Activated gamma-delta T cell (primary cell): Measurements from ENCODE around the gene USP54.
"Not testable (repeated sequence)": the region's sequence is repeated elsewhere in the genome, so short reads cannot be mapped to it uniquely, and the experiment has no call there.

Experiments
- DNase-seq: peaks from one replicate; lab custom pipeline; 2025; lab: John Stamatoyannopoulos, UW
- total RNA-seq, 2 donors: gene quantifications; one replicate each; lab custom pipeline; 2026; lab: John Stamatoyannopoulos, UW

USP54 gene, protein sequence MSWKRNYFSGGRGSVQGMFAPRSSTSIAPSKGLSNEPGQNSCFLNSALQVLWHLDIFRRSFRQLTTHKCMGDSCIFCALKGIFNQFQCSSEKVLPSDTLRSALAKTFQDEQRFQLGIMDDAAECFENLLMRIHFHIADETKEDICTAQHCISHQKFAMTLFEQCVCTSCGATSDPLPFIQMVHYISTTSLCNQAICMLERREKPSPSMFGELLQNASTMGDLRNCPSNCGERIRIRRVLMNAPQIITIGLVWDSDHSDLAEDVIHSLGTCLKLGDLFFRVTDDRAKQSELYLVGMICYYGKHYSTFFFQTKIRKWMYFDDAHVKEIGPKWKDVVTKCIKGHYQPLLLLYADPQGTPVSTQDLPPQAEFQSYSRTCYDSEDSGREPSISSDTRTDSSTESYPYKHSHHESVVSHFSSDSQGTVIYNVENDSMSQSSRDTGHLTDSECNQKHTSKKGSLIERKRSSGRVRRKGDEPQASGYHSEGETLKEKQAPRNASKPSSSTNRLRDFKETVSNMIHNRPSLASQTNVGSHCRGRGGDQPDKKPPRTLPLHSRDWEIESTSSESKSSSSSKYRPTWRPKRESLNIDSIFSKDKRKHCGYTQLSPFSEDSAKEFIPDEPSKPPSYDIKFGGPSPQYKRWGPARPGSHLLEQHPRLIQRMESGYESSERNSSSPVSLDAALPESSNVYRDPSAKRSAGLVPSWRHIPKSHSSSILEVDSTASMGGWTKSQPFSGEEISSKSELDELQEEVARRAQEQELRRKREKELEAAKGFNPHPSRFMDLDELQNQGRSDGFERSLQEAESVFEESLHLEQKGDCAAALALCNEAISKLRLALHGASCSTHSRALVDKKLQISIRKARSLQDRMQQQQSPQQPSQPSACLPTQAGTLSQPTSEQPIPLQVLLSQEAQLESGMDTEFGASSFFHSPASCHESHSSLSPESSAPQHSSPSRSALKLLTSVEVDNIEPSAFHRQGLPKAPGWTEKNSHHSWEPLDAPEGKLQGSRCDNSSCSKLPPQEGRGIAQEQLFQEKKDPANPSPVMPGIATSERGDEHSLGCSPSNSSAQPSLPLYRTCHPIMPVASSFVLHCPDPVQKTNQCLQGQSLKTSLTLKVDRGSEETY (N-terminal part only)
- 8.0 to 12.4 reads per million in 2 donors for total RNA-seq

DNA sequence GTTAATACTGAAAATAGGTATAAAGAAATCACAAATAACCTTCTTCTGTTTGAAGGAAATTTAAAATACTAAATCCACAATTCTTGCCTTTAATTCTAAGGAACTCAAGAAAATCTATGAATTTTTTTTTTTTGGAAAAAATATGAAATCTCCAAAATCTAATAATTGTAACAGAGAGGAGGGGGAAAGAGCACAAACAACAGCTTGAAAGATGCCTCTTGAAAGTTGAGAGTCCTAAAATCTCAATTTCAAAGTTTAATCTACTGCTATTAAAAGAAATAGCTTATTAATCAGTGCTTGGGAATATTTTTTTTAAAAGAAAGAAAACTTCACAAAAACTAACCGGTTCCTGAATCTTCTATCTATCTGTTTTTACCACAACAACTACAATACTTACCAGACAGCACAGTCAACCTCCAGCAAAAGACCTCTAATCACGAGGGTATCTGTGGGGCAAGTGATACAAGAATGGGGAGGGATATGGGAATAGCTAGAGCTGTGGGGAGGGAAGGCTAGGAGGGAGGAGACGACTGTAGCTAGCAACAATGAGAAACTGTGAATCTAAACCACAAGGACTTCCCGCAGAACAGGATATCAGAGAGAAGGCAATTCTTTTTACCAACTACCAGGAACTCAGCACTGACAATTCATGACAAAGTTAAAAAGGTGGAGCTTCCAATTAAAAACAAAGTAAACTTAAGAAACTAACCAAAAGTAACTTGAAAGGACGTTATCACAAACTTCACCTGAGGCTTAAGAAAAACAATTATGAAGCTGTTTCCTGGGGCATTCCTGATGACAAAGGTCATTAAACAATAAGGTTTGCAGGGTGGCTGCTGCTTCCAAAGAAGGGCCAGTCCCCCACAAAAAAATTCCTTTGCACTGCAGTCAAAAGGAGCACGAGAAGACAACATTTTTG lies at the start of gene USP54:
TSS of gene USP54 (minus strand) at position 462 of the 919 bp plus-strand sequence. CDS start 15,684 bp downstream, outside the sequence.
- DNase-seq = no peak

DNA sequence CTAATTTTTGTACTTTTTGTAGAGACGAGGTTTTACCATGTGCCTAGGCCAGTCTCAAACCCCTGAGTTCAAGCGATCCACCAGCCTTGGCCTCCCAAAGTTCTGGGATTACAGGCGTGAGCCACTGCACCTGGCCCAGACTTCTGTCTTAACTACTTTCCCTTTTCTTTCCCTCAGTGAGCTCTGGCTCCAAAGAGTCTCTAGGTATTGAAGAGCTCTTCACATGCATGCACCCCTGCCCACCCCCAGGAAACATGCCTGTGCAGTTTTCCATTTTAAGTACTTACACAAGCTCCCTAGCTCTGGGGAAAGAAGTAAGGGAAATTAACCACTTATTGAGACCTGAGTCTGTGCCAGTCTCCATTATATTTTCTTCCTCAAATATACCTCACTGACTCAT lies 48.1 kb upstream of the USP54 start:
- no peak for DNase-seq

DNA sequence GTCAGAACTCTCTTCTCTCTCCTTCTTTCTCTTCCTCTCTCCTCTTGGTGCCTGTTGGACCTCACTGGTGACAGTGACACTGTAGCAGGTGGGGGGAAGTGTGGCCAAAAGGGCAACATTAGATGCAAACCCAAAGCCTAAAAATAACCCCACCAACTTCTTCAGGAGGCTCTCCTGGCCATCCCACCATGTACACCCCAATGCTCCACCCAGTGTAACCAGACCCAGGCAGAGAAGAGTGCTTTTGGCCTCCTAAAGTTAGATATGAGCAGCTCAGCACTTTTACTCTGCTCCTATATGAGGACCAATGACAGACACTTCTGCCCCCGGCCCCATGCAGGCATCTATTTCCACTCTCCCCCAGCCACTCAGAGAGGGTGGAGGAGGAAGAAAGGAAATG lies 44.6 kb upstream of the USP54 start:
- no peak for DNase-seq

DNA sequence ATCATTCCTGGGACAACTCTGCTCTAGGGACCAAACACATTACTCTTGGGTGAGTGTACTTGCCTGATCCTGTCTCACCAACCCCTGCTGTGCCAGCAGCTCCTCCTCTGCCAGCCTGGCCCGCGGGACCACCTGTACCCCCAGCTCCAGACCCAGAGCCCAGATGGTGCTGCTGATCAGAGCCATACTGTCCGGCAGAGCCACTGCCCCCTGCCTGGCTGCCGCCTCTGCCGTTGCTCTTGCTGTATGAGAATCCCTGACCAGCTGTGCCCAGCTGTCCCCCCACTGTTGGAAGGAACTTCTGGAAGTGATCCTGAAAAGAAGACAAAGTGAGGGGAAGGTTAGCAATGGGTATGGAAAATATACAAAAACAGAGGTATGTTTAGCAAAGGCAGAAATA lies 43.3 kb upstream of the USP54 start:
- no peak for DNase-seq

DNA sequence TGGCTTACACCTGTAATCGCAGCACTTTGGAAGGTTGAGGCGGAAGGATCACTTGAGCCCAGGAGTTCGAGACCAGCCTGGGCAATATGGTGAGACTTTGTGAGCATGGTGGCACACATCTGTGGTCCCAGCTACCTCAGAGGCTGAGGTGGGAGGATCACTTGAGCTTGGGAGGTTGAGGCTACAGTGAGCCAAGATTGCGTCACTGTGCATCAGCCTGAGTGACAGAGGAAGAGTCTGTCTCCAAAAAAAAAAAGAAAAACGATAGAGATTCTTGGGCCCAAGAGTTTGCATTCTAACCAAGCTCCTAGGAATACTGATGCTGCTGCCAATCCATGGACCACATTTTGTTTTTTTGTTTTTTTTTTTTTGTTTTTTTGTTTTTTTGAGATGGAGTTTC lies 38.0 kb upstream of the USP54 start:
- no peak for DNase-seq

DNA sequence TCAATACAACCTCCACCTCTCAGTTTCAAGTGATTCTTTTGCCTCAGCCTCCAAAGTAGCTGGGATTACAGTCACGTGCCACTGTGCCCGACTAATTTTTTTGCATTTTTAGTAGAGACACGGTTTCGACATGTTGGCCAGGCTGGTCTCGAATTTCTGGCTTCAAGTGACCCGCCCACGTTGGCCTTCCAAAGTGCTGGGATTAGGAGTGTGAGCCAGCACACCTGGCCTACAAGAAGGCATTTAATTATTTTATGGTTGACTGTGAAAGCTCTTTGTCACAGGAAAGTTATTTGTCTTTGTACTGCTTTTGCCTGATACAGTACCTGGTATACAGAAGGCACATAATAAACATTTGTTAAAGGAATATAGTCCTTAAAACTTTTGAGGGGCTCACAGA lies 37.3 kb upstream of the USP54 start:
- DNase-seq = no peak

DNA sequence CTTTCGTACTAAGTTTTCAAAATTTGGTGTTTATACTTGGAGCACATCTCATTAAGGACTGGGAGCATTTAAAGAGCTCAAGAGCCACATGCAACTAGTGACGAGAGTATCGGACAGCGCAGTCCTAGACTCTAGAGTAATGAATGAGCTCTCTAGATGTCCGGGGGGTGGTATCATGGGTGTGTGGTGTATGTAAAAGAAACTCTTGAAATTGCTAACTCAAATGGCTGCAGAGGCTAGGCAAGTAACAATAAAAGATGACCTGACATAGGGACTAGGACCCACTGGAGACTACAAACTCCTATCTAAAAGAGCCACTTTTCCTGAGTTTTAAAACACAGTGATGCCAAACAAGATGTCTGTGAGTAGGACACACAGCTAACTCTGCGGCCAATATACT lies 36.2 kb upstream of the USP54 start:
- DNase-seq = no peak

DNA sequence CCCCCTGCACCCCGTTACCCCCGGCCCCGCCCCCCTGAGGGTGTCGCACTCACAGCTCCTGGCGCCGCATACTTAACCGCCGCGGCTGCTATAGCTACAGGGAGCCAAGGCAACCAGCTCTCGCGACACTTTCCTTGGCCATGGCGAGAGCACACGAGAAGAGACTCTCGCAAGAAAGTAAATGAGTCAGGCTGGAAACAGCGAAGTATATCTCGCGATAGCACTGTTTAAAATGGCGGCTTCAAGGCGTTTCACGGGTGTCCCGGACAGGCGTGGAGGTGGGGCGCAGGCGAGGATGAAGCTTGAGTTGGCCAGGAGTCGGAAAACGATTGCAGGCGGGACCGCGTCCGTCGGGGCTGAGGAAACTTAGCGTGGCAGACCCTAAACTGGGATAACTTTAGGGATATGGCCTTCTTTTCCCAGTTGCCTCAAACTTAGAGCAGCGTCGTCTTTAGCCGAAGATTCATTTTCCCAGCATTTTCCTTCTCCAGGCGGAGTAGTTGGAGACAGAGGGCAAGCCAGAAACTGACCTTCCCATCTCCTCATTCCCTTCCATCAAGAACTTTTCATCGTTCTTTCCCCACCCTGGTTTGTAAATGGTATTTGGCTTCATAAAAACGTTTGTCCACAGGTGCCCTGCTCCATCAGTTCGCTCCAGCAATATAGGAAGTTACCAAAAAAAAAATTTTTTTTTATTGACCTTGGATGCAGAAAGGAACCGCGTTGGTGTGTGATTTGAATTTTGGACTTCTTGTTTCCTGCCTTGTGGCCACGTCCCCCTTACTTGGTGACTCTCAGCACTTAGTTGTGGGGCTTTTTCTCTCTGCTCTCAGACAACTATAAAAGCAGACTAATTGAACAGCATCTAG lies 35.0 kb upstream of the USP54 start:
- peak; percentile 73 for DNase-seq

DNA sequence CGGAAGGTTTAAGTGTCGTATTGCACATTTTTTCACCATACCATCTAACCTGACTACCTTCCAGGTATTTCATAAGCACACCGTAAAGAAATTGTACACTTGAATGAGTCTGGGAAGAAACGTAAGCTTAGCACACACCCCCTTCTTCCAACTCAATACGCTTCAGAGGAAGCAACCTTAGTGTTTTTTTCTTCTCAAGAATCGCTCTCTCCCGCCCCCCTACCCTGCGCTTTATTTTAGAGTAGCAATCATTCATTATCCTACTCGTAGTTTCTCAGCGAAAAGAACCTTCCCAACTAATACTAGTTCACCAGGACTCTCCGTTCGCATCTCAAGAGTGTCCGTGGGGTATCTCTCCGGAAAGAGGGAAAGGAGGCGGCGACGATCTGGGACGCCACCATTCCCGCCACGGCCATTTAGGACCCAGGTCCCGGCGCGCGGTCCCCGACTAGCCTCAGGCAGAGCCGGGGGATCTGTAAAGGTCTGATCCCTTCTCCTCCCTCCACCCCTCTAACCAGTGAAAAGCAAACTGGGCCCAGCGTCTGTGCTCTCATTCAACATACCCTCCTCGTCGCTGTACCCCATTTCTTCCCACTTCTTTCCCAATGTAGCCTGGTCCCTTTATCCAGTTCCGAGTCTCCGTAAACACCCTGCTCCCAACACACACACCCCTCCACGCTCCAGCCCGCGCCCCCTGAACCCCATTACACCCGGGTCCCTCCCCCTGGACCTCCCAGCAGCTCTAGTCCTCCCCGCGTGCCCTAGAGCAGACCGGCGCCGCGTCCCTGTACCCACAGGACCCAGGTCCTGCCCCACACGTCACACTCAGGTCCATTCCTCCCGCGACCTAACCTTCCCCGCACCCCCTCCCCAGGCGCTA lies 34.1 kb upstream of the USP54 start:
- no peak for DNase-seq

DNA sequence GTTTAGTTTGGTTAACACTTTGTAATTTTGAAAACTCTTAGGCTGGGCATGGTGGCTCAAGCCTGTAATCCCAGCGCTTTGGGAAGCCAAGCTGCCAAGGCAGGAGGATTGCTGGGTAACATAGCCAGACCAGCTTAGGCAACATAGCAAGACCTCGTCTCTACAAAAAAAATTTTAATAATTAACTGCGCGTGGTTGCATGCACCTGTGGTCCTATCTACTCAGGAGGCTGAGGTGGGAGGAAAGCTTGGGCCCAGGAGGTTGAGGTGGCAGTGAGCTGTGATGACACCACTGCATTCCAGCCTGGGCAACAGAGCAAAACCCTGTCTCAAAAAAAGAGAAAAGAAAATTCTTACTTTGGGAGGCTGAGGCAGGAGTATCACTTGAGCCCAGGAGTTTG lies 31.9 kb upstream of the USP54 start:
- DNase-seq = no peak

DNA sequence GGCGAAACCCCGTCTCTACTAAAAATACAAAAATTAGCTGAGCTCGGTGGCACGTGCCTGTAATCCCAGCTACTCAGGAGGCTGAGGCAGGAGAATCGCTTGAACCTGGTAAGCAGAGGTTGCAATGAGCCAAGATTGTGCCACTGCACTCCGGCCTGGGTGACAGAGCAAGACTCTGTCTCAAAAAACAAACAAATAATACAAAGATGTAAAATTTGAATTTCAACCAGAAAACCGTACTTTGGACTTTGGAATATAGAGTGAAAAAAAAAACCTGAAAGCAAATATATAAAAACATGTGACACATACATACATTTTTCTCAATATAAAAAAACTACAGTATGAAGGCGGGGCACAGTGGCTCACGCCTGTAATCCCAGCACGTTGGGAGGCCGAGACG lies 29.8 kb upstream of the USP54 start:
- DNase-seq = not testable (repeated sequence)

DNA sequence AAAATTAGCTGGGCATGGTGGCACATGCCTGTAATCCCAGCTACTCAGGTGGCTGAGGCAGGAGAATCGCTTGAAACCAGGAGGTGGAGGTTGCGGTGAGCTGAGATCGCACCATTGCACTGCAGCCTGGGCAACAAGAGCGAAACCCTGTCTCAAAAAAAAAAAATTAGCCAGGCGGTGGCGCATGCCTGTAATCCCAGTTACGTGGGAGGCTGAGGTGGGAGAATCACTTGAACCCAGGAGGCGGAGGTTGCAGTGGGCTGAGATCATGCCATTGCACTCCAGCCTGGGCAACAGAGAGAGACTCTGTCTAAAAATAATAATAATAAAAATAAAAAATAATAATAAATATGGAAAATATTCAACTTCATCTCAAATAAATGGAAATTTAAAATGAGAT lies 26.0 kb upstream of the USP54 start:
- DNase-seq = not testable (repeated sequence)

DNA sequence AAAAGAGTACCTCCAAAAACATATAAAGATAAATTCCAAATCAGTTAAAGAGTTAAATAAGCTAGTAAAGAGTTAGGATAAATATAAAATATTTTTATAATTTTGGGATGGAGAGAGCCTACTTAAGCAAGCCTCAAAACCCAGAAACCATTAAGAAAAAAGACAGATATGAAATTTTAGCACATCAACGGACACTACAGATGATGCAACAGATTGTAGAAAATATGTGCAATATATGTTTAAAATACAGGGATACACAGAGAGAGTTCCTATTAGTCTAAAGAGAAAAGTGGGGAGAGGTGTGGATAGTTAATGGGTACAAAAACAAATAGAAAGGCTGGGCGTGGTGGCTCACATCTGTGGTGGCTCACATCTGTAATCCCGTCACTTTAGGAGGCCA lies 23.6 kb upstream of the USP54 start:
- no peak for DNase-seq

DNA sequence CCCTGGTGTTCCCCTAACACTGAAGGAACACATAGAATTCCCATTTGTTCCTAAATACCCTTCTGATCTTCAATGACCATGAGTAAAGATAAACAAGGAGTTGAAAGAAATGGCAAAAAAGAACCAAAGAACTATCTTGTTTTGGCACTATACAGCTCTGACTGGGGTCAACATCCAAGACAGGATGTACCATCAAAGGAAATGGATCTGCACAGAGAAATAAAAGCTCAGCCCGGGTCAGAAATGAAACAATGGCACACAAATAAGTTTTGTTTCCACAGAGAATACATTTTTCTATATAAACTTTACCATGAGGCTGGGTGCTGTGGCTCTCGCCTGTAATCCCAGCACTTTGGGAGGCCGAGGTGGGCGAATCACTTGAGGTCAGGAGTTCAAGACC lies 18.0 kb upstream of the USP54 start:
- no peak for DNase-seq

DNA sequence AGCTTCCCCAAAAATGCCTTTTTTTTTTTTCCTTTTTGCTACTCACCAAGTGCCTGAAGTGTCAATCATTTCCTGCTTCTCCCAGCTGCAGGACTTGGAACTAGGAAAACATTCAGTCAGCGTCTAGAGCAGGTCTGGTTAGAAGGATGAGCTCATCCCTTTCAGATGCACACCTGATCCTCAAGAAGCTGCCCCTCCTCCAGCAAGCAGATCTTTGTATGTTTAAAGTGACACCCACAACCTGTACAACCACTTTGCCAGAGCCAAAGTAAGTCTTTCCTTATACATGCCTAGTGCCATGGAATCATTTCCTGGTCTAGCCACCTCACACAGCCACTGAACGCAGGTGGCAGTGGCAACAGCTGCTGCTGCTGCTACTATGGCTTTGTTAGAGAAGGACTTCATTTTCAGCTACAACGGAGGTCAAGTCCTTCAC lies 10.4 kb upstream of the USP54 start:
- DNase-seq = no peak

DNA sequence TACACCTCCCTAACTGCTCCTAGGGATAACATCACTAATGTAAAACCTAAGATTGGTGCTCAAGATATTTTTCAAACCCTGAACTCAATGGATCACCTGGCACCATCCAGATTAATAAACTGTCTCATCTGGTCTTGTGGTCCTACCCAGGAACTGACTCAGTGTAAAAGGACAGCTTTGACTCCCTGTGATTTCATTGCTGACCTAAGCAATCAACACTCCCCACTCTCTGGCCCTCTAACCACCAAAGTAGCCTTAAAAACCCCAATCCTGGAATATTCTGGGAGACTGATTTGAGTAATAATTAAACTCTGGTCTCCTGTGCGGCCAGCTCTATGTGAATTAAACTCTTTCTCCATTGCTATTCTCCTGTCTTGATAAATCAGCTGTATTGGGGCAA lies 6.2 kb upstream of the USP54 start:
- no peak for DNase-seq

DNA sequence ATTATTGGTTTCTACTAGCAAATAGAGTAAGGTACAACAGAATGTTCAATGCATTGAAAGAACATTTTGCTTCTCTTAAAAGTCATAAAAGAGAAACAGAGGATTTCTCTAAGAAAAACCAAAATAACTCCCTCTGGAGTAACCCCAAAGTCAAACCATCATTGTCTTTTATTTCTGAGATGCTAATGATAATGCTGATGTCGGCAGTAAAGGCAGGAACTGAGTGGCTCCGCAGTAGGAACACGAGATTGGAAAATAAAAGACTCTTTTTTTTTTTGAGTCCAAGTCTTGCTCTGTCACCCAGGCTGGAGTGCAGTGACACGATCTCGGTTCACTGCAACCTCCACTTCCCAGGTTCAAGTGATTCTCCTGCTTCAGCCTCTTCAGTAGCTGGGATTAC lies 2.7 kb upstream of the USP54 start:
- no peak for DNase-seq

DNA sequence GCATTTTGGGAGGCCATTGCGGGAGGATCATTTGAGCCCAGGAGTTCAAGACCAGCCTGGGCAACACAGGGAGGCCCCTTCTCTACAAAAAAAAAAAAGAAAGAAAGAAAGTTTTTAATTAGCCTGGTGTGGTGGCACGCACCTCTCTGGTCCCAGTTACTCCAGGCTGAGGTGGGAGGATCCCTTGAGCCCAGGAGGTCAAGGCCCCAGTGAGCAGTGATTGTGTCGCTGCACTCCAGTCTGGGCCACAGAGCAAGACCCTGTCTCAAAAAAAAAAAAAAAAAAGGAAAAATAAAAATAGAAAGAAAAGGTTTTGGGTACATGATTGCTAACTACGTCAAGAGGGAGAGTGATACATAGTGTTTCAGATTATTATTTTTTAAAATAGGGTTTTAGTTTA lies 2.0 kb upstream of the USP54 start:
- no peak for DNase-seq

DNA sequence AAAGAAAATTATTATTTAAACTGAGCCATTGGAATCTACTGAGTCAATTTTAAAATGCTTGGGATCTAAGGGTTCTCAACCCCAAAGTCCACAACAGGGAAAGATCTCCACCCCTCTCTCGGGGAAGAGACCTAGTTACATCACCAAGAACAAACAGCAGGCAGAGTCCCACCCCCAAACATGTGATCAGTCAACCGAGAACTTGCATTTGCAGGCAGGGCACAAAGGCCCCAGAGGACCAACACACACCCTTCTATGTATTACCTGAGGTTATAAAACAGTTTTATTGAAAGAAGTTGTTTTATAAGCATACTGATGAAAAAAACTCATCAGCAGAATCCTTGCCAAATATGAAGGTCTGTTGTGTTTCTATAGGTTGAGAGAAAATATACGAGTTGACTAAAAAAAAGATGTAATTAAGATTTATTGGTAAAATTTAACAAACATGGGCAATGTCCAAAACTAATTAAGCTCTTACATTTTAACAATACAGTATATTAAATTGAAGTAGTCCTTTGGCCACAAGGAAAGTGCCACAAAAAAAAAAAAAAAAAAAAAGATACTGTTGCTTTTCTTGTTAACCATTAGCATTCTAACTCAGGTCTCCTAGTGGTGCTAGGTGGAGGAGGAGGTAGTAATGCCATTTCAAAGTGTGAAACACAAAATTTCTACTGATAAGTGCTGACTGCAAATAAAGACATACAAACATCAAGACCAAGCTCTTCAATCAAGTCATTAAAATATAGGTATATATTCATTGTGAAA lies 975 bp upstream of the USP54 start:
- no peak for DNase-seq
